ENCODE measurements around the gene PSD2. TPM values are rescaled to one million over a fixed set of nuclear protein-coding genes. Genes with fewer than 3 reads are reported as not detected.

Gene PSD2
- total RNA-seq, 3 donors from 2014 or later (not counting 1 experiment from before 2014, with no cell fraction given) = 1.3 to 2.5 (median 1.3) TPM

DNA sequence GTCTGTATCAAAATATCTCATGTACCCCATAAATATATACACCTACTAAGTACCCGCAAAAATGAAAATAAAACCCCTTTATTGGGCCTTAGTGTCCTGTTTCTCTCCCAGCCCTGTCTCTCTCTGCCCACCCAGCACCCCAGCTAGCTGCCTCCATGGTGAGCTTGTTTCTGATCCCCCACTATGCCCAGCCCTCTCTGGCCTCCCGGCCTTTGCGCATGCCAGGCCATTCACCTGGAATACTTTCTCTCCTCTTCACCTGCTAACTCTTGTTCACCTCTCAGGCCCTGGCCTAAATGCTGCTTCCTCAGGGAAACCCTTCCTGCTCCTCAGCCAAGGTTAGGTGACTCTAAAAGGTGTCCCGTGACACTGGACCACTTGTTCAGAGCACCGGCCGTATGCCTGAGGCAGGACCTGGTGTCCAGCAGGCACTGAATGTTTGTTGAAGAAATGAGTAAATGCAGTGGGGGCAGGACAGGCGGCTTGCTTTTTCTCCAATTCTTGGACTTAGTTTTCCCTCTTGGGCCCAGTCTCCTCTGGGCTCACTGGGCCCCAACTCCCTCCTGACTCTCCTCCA lies 58.5 kb downstream of the PSD2 start:
- H3K27me3 ChIP-seq (ENCODE audit: control insufficient read depth, insufficient read depth, low read length) = no peaks in the 10 kb centered on the region
- H3K27ac ChIP-seq (ENCODE audit: low read length) = no peak overlapping the region
- TF ChIP-seq, protein P1, sequence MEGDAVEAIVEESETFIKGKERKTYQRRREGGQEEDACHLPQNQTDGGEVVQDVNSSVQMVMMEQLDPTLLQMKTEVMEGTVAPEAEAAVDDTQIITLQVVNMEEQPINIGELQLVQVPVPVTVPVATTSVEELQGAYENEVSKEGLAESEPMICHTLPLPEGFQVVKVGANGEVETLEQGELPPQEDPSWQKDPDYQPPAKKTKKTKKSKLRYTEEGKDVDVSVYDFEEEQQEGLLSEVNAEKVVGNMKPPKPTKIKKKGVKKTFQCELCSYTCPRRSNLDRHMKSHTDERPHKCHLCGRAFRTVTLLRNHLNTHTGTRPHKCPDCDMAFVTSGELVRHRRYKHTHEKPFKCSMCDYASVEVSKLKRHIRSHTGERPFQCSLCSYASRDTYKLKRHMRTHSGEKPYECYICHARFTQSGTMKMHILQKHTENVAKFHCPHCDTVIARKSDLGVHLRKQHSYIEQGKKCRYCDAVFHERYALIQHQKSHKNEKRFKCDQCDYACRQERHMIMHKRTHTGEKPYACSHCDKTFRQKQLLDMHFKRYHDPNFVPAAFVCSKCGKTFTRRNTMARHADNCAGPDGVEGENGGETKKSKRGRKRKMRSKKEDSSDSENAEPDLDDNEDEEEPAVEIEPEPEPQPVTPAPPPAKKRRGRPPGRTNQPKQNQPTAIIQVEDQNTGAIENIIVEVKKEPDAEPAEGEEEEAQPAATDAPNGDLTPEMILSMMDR (IDR thresholded peaks at IDR 0.05) = no peak
- H3K36me3 ChIP-seq (ENCODE audit: control insufficient read depth, insufficient read depth, low read length) = no peaks in the 10 kb centered on the region
- Mint-ChIP-seq H3K9me3 (no peaks in the 10 kb centered on the region), H3K27me3 (ENCODE audit: low read depth in 2 of 2) (peaks cover 0 to 1% of the 10 kb centered on the region in 2 donors), H3K4me3 (no peak overlapping the region), H3K27ac (no peak overlapping the region), H3K36me3 (no peaks in the 10 kb centered on the region), H3K4me1 (peaks cover 1 to 10% of the 10 kb centered on the region in 2 donors)
- DNase-seq (no peak), ATAC-seq (no peak)
- 93% methylated on average over 7 of the region's 7 CpGs for WGBS (ENCODE audit: insufficient coverage)
- no peaks in the 10 kb centered on the region for H3K4me1 ChIP-seq (ENCODE audit: control insufficient read depth, insufficient read depth, low read length)
- no peak overlapping the region for H3K4me3 ChIP-seq (ENCODE audit: low read length)
- no peaks in the 10 kb centered on the region for H3K9me3 ChIP-seq (ENCODE audit: control insufficient read depth, insufficient read depth, low read length)
- intact Hi-C loops (cut with micrococcal nuclease) = no loop called here

DNA sequence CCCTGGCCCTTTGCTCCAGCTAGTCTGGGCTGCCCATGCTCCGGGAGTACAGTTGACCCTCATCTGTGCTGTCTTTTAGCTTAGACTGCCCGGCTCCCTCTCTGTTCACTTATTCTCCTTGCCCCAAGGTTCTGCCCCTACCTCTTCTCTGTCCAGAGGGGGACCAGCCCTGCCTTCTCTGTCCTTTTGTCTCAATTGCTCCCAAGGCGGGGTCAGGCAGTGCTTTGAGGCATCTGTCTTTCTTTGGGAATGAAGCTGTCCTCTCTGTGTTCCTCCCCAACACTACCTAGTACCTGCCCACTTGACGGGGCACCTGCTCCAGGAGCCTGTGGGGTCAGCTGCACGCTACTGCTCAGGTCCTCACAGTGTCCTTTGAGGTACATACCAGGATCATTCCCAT lies 59.3 kb downstream of the PSD2 start:
- TF ChIP-seq, protein P1 (IDR thresholded peaks at IDR 0.05) = no peak
- Mint-ChIP-seq H3K9me3 (no peaks in the 10 kb centered on the region), H3K36me3 (no peaks in the 10 kb centered on the region), H3K4me1 (peaks cover 0 to 2% of the 10 kb centered on the region in 2 donors), H3K27me3 (ENCODE audit: low read depth in 2 of 2) (peaks cover 0 to 3% of the 10 kb centered on the region in 2 donors), H3K27ac (no peak overlapping the region), H3K4me3 (no peak overlapping the region)
- ATAC-seq = no peak
- H3K36me3 ChIP-seq (ENCODE audit: control insufficient read depth, insufficient read depth, low read length) = no peaks in the 10 kb centered on the region
- H3K4me1 ChIP-seq (ENCODE audit: control insufficient read depth, insufficient read depth, low read length) = no peaks in the 10 kb centered on the region
- no peak overlapping the region for H3K4me3 ChIP-seq (ENCODE audit: low read length)
- WGBS (ENCODE audit: insufficient coverage) = 89% methylated on average over 5 of the region's 5 CpGs
- intact Hi-C loops (cut with micrococcal nuclease) = no loop called here
- no peaks in the 10 kb centered on the region for H3K9me3 ChIP-seq (ENCODE audit: control insufficient read depth, insufficient read depth, low read length)
- no peaks in the 10 kb centered on the region for H3K27me3 ChIP-seq (ENCODE audit: control insufficient read depth, insufficient read depth, low read length)
- H3K27ac ChIP-seq (ENCODE audit: low read length) = no peak overlapping the region
- DNase-seq = no peak

DNA sequence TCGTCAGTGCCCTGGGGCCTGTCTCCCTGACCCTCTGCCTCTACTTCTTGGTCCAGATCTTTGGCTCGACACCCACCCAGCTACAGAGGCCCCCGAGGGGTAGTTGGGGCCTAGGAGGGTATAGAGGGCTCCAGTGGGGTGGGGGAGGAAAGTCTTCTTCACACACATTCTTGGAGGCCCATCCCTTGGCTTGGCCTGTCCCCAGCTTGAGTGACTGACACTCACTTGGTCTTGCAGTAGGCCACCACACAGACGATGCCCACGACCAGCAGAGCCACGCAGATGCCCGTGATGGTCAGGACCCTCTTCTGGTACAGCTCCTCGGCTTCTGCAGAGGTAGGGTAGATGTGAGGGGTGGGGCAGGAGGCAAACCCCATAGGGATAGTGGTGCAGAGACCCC lies 59.8 kb downstream of the PSD2 start:
- no peaks in the 10 kb centered on the region for H3K27me3 ChIP-seq (ENCODE audit: control insufficient read depth, insufficient read depth, low read length)
- intact Hi-C loops (cut with micrococcal nuclease) = no loop called here
- Mint-ChIP-seq H3K36me3 (no peaks in the 10 kb centered on the region), H3K27me3 (ENCODE audit: low read depth in 2 of 2) (peaks cover 0 to 3% of the 10 kb centered on the region in 2 donors), H3K4me1 (no peaks in the 10 kb centered on the region), H3K9me3 (no peaks in the 10 kb centered on the region), H3K4me3 (no peak overlapping the region), H3K27ac (no peak overlapping the region)
- TF ChIP-seq, protein P1 (IDR thresholded peaks at IDR 0.05) = no peak
- H3K27ac ChIP-seq (ENCODE audit: low read length) = no peak overlapping the region
- DNase-seq (no peak), ATAC-seq (no peak)
- H3K4me1 ChIP-seq (ENCODE audit: control insufficient read depth, insufficient read depth, low read length) = no peaks in the 10 kb centered on the region
- 80% methylated on average over 7 of the region's 8 CpGs for WGBS (ENCODE audit: insufficient coverage)
- H3K36me3 ChIP-seq (ENCODE audit: control insufficient read depth, insufficient read depth, low read length) = no peaks in the 10 kb centered on the region
- no peak overlapping the region for H3K4me3 ChIP-seq (ENCODE audit: low read length)
- H3K9me3 ChIP-seq (ENCODE audit: control insufficient read depth, insufficient read depth, low read length) = no peaks in the 10 kb centered on the region

DNA sequence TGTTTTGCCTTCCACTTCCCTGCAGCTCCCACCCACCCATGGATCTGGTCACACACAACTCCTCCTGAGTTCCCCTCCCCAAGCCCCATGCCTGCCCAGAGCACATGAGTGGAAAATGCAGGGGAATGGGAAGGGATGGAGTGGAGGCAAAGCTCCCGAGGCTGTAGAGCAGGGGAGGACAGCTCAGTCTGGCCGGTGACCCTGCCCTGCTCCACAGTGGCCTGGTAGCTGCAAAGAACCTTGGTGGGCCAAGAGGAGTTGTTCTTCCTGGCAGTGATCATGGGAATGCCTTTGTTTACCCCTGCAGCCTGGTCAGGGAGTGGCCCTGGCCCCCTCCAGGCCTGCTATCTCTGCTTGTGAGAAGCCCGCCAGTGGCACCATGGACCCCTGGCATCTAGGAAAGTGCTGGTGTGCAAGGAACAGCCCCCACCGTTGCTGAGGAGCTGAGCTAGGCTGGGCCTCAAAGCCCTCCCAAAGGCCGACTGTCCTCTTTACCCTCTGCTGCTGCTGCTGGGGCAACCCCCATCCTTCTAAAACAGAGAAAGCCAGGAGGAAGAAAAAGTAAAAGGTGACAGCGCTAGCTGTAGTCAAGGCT lies 60.4 kb downstream of the PSD2 start:
- no peak overlapping the region for H3K27ac ChIP-seq (ENCODE audit: low read length)
- H3K27ac Mint-ChIP-seq = no peak overlapping the region
- no peaks in the 10 kb centered on the region for H3K36me3 ChIP-seq (ENCODE audit: control insufficient read depth, insufficient read depth, low read length)
- H3K4me3 Mint-ChIP-seq = no peak overlapping the region
- no peaks in the 10 kb centered on the region for H3K9me3 Mint-ChIP-seq
- DNase-seq (no peak), ATAC-seq (no peak)
- no peaks in the 10 kb centered on the region for H3K36me3 Mint-ChIP-seq
- WGBS (ENCODE audit: insufficient coverage) = 82% methylated on average over 6 of the region's 6 CpGs
- H3K27me3 Mint-ChIP-seq (ENCODE audit: low read depth in 2 of 2) = peaks cover 0 to 3% of the 10 kb centered on the region in 2 donors
- H3K4me1 ChIP-seq (ENCODE audit: control insufficient read depth, insufficient read depth, low read length) = no peaks in the 10 kb centered on the region
- intact Hi-C loops (cut with micrococcal nuclease) = no loop called here
- no peaks in the 10 kb centered on the region for H3K4me1 Mint-ChIP-seq
- no peak overlapping the region for H3K4me3 ChIP-seq (ENCODE audit: low read length)
- TF ChIP-seq, protein P1 (IDR thresholded peaks at IDR 0.05) = no peak
- no peaks in the 10 kb centered on the region for H3K9me3 ChIP-seq (ENCODE audit: control insufficient read depth, insufficient read depth, low read length)
- no peaks in the 10 kb centered on the region for H3K27me3 ChIP-seq (ENCODE audit: control insufficient read depth, insufficient read depth, low read length)
